Upper lobe of left lung (tissue), 4 donors: ENCODE measurements around the gene CPEB4.

ENCODE experiments used
- CTCF ChIP-seq, 6 experiments: fragments of 450-650 bp in 4 of 6; fragments of 200-600 bp in 2 of 6; sonication (generic) in 2 of 6; IDR thresholded peaks; one replicate each; pipeline ENCODE4 v1.5.1; 2016 to 2019; ENCODE audit warnings: antibody characterized with exemption in 6 of 6
- POLR2A ChIP-seq, 4 donors: fragments of 450-650 bp; IDR thresholded peaks; one replicate each; pipeline ENCODE4 v1.5.1; 2016 to 2017; ENCODE audit warnings: antibody characterized with exemption in 4 of 4, mild to moderate bottlenecking in 2 of 4

DNA sequence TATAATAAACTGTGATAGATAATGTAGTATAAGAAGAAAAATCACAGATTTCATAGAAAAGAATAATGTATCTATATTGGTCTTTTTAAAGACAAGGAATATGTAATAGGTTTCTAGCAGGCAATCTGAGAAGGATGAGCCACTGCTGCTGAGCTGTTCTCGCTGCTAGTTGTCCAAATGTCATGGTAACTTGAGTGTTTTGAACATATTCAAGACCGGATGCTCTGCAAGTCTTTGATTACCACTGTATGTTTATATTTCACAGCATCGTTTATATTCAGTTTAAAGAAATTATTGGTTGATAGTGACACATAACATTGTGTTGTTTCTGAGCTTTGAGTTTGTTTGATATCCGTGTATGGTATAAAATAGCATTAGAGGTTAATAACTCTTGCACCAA, 110.4 kb downstream of the CPEB4 start:
- TF ChIP-seq POLR2A (IDR thresholded peaks at IDR 0.05) (no peak), CTCF (IDR thresholded peaks at IDR 0.05) (no peak)
